OCI-LY3 (cell line): ENCODE measurements around the gene MARCHF3.

Source experiments
- H2AFZ ChIP-seq: fragments of 200-600, 300-600 bp; shearing (Covaris generic); 2 replicates; pipeline ENCODE4 v1.6.0; 2014; ENCODE audit warnings: antibody characterized with exemption, low read depth, low read length
- H3K27ac ChIP-seq: fragments of 200-600, 300-600 bp; sonication (generic); 2 replicates; pipeline ENCODE4 v1.5.1; 2014; ENCODE audit warnings: mild to moderate bottlenecking, low read length, moderate library complexity, mixed read lengths
- H3K27me3 ChIP-seq: fragments of 200-600, 300-600 bp; sonication (generic); 2 replicates; pipeline ENCODE4 v1.6.1; 2014; ENCODE audit warnings: low read depth, low read length, mixed read lengths
- H3K36me3 ChIP-seq: fragments of 200-600, 300-600 bp; sonication (generic); replicated peaks from 2 replicates; pipeline ENCODE3; 2014; ENCODE audit warnings: low read depth, low read length, mixed read lengths
- H3K4me1 ChIP-seq: fragments of 300-600, 200-600 bp; sonication (generic); 2 replicates; pipeline ENCODE4 v1.6.1; 2014; ENCODE audit warnings: low read length, mixed read lengths
- H3K4me2 ChIP-seq: fragments of 200-600, 300-600 bp; sonication (generic); 2 replicates; pipeline ENCODE4 v1.6.1; 2014; ENCODE audit warnings: low read length, mixed read lengths
- H3K4me3 ChIP-seq: fragments of 300-600, 200-600 bp; sonication (generic); 2 replicates; pipeline ENCODE4 v1.5.1; 2014; ENCODE audit warnings: antibody characterized with exemption, mild to moderate bottlenecking, low read length, moderate library complexity
- H3K79me2 ChIP-seq: fragments of 300-600, 200-600 bp; shearing (Covaris generic); 2 replicates; pipeline ENCODE4 v1.6.1; 2014; ENCODE audit warnings: mild to moderate bottlenecking, low read length, mixed read lengths
- H3K9ac ChIP-seq: fragments of 300-600, 200-600 bp; shearing (Covaris generic); 2 replicates; pipeline ENCODE4 v1.6.0; 2014; ENCODE audit warnings: mild to moderate bottlenecking, low read length, moderate library complexity
- H3K9me3 ChIP-seq: fragments of 200-600, 300-600 bp; shearing (Covaris generic); 2 replicates; pipeline ENCODE4 v1.6.1; 2014; ENCODE audit warnings: low read length, mixed read lengths; ENCODE audit not compliant: insufficient read depth
- H4K20me1 ChIP-seq: fragments of 200-600, 300-600 bp; sonication (generic); 2 replicates; pipeline ENCODE4 v1.6.1; 2016; ENCODE audit warnings: low read length, mixed read lengths; ENCODE audit not compliant: insufficient read depth
- EZH2phosphoT487 ChIP-seq: fragments of 200-600 bp; shearing (Covaris generic); IDR thresholded peaks from 2 replicates; pipeline ENCODE4 v1.6.1; 2018; ENCODE audit warnings: antibody characterized with exemption, mixed run types, low read depth
- TF ChIP-seq, protein P1 (sequence below): fragments of 200-600, 300-600 bp; sonication (generic); IDR thresholded peaks from 2 replicates; pipeline ENCODE4 v1.5.1; 2014; ENCODE audit warnings: antibody characterized with exemption, low read length, low read depth

The MARCHF3 gene

GRCh38 chr5:126941403-126941802 is 89.0 kb downstream of the MARCHF3 start:
- no peak overlapping the region for H3K9ac ChIP-seq
- no peaks in the 10 kb centered on the region for H3K27me3 ChIP-seq
- H4K20me1 ChIP-seq: no peaks in the 10 kb centered on the region
- no peak overlapping the region for H3K27ac ChIP-seq
- H3K36me3 ChIP-seq: no peaks in the 10 kb centered on the region
- H3K4me1 ChIP-seq: no peaks in the 10 kb centered on the region
- H3K4me3 ChIP-seq: no peak overlapping the region
- H3K9me3 ChIP-seq: no peaks in the 10 kb centered on the region
- TF ChIP-seq, protein P1, sequence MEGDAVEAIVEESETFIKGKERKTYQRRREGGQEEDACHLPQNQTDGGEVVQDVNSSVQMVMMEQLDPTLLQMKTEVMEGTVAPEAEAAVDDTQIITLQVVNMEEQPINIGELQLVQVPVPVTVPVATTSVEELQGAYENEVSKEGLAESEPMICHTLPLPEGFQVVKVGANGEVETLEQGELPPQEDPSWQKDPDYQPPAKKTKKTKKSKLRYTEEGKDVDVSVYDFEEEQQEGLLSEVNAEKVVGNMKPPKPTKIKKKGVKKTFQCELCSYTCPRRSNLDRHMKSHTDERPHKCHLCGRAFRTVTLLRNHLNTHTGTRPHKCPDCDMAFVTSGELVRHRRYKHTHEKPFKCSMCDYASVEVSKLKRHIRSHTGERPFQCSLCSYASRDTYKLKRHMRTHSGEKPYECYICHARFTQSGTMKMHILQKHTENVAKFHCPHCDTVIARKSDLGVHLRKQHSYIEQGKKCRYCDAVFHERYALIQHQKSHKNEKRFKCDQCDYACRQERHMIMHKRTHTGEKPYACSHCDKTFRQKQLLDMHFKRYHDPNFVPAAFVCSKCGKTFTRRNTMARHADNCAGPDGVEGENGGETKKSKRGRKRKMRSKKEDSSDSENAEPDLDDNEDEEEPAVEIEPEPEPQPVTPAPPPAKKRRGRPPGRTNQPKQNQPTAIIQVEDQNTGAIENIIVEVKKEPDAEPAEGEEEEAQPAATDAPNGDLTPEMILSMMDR: no peak
- no peak for TF ChIP-seq EZH2phosphoT487
- H3K4me2 ChIP-seq: no peak overlapping the region
- H3K79me2 ChIP-seq: no peaks in the 10 kb centered on the region
- no peak overlapping the region for H2AFZ ChIP-seq

DNA sequence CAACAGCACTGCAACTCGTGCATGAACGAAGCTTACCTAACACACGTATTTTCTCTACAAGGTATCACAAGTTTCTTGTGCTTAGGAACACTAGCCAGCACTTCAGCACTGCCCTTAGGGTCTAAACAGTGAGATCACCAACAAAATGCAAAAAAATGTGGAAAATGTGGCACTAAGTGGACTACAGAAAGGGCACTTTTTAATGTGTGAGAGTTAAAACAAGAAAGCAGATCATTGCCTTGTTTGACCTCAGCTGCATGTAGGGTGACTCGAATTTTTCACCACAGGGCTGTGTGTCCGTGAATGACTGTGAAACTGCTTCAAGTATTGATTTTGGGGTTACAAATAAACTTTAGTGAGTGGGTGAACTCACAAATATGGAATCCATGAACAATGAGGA is 90.5 kb downstream of the MARCHF3 start:
- Histone ChIP-seq H3K4me1 (no peaks in the 10 kb centered on the region), H3K36me3 (no peaks in the 10 kb centered on the region), H3K4me3 (no peak overlapping the region), H3K27me3 (no peaks in the 10 kb centered on the region), H3K79me2 (no peaks in the 10 kb centered on the region), H2AFZ (no peak overlapping the region), H3K4me2 (no peak overlapping the region), H4K20me1 (no peaks in the 10 kb centered on the region), H3K27ac (no peak overlapping the region), H3K9me3 (no peaks in the 10 kb centered on the region), H3K9ac (no peak overlapping the region)
- TF ChIP-seq, protein P1: no peak
- no peak for TF ChIP-seq EZH2phosphoT487

- no peak overlapping the region for H3K4me2 ChIP-seq
- no peaks in the 10 kb centered on the region for H4K20me1 ChIP-seq
- no peak overlapping the region for H2AFZ ChIP-seq
- H3K36me3 ChIP-seq: no peaks in the 10 kb centered on the region
- H3K4me1 ChIP-seq: no peaks in the 10 kb centered on the region
- H3K9me3 ChIP-seq: no peaks in the 10 kb centered on the region
- H3K27ac ChIP-seq: no peak overlapping the region
- no peak overlapping the region for H3K9ac ChIP-seq
- no peaks in the 10 kb centered on the region for H3K27me3 ChIP-seq
- no peaks in the 10 kb centered on the region for H3K79me2 ChIP-seq
- TF ChIP-seq, protein P1: no peak
- TF ChIP-seq EZH2phosphoT487: no peak
- H3K4me3 ChIP-seq: no peak overlapping the region
These were observed 91.9 kb downstream of the MARCHF3 start for GRCh38 chr5:126938466-126938865.

DNA sequence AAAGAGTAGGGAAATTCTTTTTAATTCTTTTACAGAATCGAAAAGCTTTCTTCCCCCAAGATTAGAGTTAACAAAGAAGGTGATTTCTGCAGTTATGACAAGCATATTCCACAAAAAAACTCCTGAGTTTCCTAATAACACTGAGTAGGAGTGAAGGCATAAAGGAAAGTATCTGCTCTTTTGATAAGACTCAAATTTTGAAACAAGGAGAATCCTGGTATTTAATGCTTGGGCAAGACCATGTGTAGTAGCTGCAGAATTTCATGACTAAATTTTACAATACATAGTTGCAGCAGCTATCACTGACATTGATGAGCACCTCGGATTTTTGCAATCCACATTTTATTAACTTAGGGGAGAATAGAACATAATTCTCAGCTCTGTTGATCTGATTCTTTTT is 92.6 kb downstream of the MARCHF3 start:
- Histone ChIP-seq H3K9me3 (no peaks in the 10 kb centered on the region), H3K27me3 (no peaks in the 10 kb centered on the region), H3K4me3 (no peak overlapping the region), H3K79me2 (no peaks in the 10 kb centered on the region), H2AFZ (no peak overlapping the region), H3K27ac (no peak overlapping the region), H3K9ac (no peak overlapping the region), H3K4me1 (no peaks in the 10 kb centered on the region), H3K4me2 (no peak overlapping the region), H4K20me1 (no peaks in the 10 kb centered on the region), H3K36me3 (no peaks in the 10 kb centered on the region)
- TF ChIP-seq EZH2phosphoT487: no peak
- TF ChIP-seq, protein P1: no peak
